ENCODE results near the gene BMP7.

DNA sequence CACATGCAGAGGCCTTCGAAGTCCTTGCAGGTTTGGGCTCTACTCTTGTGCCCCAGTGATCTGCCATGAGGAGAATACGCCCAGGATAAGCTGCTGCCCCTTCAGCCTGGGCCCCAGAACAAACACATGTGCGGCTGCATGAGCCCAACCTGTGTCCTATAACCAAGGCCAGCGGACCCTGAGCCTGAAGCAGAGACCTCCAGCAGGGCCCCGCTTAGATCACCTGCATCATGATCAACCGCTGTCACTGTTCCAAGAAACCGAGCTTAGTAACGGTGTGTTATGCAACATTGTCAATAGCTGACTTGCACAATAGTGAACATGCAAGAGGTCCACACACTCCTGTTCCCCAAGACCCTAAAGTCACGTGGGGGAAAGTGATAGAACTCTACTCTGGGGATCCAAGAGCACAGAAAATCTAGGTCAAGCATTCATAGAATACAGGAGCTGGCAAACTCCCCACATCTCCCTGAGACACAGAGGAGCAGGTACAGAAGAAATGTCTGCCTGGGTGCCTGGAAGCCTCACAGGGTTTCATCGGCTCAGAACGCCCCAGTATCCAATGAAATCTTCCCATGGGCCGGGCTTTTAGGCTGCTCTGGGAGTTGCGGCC lies 136.2 kb downstream of the BMP7 start:
- TF ChIP-seq, protein P1, sequence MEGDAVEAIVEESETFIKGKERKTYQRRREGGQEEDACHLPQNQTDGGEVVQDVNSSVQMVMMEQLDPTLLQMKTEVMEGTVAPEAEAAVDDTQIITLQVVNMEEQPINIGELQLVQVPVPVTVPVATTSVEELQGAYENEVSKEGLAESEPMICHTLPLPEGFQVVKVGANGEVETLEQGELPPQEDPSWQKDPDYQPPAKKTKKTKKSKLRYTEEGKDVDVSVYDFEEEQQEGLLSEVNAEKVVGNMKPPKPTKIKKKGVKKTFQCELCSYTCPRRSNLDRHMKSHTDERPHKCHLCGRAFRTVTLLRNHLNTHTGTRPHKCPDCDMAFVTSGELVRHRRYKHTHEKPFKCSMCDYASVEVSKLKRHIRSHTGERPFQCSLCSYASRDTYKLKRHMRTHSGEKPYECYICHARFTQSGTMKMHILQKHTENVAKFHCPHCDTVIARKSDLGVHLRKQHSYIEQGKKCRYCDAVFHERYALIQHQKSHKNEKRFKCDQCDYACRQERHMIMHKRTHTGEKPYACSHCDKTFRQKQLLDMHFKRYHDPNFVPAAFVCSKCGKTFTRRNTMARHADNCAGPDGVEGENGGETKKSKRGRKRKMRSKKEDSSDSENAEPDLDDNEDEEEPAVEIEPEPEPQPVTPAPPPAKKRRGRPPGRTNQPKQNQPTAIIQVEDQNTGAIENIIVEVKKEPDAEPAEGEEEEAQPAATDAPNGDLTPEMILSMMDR (conservative IDR thresholded peaks at IDR 0.05; ENCODE audit: low read depth in 2 of 2): no peak
- TF ChIP-seq NANOG (IDR thresholded peaks at IDR 0.05; ENCODE audit: borderline replicate concordance) (no peak), JUNB (IDR thresholded peaks at IDR 0.05; ENCODE audit: unreplicated experiment) (no peak), EZH2 (IDR thresholded peaks at IDR 0.05; ENCODE audit: low read depth, unreplicated experiment) (no peak), POLR2AphosphoS5 (IDR thresholded peaks at IDR 0.05; ENCODE audit: low read depth) (no peak)
- TF ChIP-seq, protein P2, sequence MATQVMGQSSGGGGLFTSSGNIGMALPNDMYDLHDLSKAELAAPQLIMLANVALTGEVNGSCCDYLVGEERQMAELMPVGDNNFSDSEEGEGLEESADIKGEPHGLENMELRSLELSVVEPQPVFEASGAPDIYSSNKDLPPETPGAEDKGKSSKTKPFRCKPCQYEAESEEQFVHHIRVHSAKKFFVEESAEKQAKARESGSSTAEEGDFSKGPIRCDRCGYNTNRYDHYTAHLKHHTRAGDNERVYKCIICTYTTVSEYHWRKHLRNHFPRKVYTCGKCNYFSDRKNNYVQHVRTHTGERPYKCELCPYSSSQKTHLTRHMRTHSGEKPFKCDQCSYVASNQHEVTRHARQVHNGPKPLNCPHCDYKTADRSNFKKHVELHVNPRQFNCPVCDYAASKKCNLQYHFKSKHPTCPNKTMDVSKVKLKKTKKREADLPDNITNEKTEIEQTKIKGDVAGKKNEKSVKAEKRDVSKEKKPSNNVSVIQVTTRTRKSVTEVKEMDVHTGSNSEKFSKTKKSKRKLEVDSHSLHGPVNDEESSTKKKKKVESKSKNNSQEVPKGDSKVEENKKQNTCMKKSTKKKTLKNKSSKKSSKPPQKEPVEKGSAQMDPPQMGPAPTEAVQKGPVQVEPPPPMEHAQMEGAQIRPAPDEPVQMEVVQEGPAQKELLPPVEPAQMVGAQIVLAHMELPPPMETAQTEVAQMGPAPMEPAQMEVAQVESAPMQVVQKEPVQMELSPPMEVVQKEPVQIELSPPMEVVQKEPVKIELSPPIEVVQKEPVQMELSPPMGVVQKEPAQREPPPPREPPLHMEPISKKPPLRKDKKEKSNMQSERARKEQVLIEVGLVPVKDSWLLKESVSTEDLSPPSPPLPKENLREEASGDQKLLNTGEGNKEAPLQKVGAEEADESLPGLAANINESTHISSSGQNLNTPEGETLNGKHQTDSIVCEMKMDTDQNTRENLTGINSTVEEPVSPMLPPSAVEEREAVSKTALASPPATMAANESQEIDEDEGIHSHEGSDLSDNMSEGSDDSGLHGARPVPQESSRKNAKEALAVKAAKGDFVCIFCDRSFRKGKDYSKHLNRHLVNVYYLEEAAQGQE (IDR thresholded peaks at IDR 0.05; ENCODE audit: unreplicated experiment): no peak
- TF ChIP-seq, protein P3, sequence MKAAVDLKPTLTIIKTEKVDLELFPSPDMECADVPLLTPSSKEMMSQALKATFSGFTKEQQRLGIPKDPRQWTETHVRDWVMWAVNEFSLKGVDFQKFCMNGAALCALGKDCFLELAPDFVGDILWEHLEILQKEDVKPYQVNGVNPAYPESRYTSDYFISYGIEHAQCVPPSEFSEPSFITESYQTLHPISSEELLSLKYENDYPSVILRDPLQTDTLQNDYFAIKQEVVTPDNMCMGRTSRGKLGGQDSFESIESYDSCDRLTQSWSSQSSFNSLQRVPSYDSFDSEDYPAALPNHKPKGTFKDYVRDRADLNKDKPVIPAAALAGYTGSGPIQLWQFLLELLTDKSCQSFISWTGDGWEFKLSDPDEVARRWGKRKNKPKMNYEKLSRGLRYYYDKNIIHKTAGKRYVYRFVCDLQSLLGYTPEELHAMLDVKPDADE (IDR thresholded peaks at IDR 0.05): no peak

Data from GM23338 (cell line).